ENCODE results near the gene OLFM3.

- no peak for TF ChIP-seq EZH2phosphoT487 (IDR thresholded peaks at IDR 0.05; ENCODE audit: low read depth)
- no peak for TF ChIP-seq CTCF (IDR thresholded peaks at IDR 0.05; ENCODE audit: low read depth, low read length)
Observed at GRCh38 chr1:101757985-101758384, 238.7 kb downstream of the OLFM3 start.
